GM06990 (cell line): ENCODE measurements around the gene CACNB1.
A peak's percentile ranks its signal among the peaks of the same experiment; 100 is the strongest.

Experiments
- DNase-seq: peaks from one replicate; pipeline ENCODE4 v3.0.0-alpha.2; 2011; ENCODE audit not compliant: insufficient read length; ENCODE audit errors: extremely low read depth
- H3K27me3 ChIP-seq: replicated peaks from 2 replicates; pipeline ENCODE4 v1.6.0; 2011; ENCODE audit warnings: low read length; ENCODE audit not compliant: control insufficient read depth, insufficient read depth
- H3K36me3 ChIP-seq: 2 replicates; pipeline ENCODE4 v1.5.1; 2011; ENCODE audit warnings: low read length; ENCODE audit not compliant: control insufficient read depth, insufficient read depth
- H3K4me3 ChIP-seq: replicated peaks from 2 replicates; pipeline ENCODE4 v1.5.1; 2011; ENCODE audit warnings: low read depth, mild to moderate bottlenecking, control low read depth, low read length
- CTCF ChIP-seq: IDR thresholded peaks from 2 replicates; pipeline ENCODE4 v1.5.1; 2011; ENCODE audit warnings: low read length, control low read depth, mild to moderate bottlenecking, inconsistent platforms; ENCODE audit not compliant: insufficient read depth, poor library complexity, severe bottlenecking

Gene CACNB1

GRCh38 chr17:39240631-39241030, 43.2 kb upstream of the CACNB1 start:
- Histone ChIP-seq H3K36me3 (no peaks in the 10 kb centered on the region), H3K27me3 (no peaks in the 10 kb centered on the region; the same call in 1 of the 2 replicates), H3K4me3 (no peak overlapping the region)
- no peak for TF ChIP-seq CTCF
- no peak for DNase-seq

GRCh38 chr17:39239640-39240314, 42.3 kb upstream of the CACNB1 start:
- Histone ChIP-seq H3K4me3 (no peak overlapping the region), H3K27me3 (no peaks in the 10 kb centered on the region; the same call in 1 of the 2 replicates), H3K36me3 (no peaks in the 10 kb centered on the region)
- DNase-seq = peak; percentile 71
- peak; percentile 87 for TF ChIP-seq CTCF

GRCh38 chr17:39238311-39238972, 41.0 kb upstream of the CACNB1 start:
- DNase-seq = no peak
- no peak overlapping the region for H3K4me3 ChIP-seq
- TF ChIP-seq CTCF = no peak
- H3K27me3 ChIP-seq = no peaks in the 10 kb centered on the region; the same call in 1 of the 2 replicates
- H3K36me3 ChIP-seq = no peaks in the 10 kb centered on the region

GRCh38 chr17:39237586-39237985, 40.1 kb upstream of the CACNB1 start:
- no peak for DNase-seq
- H3K4me3 ChIP-seq = no peak overlapping the region
- H3K27me3 ChIP-seq = no peaks in the 10 kb centered on the region; the same call in 1 of the 2 replicates
- TF ChIP-seq CTCF = no peak
- no peaks in the 10 kb centered on the region for H3K36me3 ChIP-seq

GRCh38 chr17:39236981-39237441, 39.5 kb upstream of the CACNB1 start:
- no peak for DNase-seq
- TF ChIP-seq CTCF = no peak
- Histone ChIP-seq H3K27me3 (no peaks in the 10 kb centered on the region; the same call in 1 of the 2 replicates), H3K36me3 (no peaks in the 10 kb centered on the region), H3K4me3 (no peak overlapping the region)
